ENCODE measurements around the gene GMPPA.

DNA sequence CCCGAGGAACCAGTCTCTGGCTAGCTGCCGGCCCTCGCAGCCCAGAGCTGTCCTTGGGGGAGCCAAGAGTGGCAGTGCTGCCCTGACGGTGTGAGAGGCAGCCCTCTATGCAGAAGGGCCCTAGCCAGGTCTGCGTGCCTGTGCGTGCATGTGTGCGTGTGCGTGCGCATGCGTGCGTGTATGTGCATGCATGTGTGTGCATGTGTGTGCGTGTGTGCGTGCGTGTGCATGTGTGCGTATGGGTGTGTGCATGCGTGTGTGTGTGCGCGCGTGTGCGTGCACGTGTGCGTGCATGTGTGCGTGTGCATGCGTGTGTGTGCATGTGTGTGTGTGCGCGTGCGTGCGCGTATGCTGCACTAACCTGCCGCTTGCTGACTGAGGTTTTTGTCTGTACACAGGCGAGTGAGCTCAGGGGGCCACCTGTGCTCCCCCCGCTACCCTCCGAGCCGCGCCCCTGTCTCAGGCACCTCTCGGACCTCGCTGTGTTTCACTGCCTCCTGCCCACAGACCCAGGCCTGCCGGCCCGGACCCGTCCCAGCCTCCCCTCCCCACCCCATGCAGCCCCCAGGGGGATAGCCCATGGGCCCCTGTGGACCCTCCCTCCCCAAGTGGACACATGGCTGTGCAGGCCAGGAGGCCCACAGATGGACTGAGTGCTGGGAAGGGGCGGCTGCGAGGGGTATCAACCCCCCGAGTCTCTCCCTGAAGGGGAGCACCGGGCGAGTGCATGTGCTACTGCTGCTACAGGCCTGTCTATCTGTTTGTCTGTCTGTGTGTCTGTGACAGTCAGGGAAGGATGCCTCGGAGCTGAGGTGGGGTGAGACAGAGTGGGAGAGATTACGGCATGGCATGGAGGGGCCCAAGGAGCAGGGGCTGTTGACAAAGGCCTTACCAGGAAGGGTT is 32.8 kb upstream of the GMPPA start:
- TF ChIP-seq, protein P1, sequence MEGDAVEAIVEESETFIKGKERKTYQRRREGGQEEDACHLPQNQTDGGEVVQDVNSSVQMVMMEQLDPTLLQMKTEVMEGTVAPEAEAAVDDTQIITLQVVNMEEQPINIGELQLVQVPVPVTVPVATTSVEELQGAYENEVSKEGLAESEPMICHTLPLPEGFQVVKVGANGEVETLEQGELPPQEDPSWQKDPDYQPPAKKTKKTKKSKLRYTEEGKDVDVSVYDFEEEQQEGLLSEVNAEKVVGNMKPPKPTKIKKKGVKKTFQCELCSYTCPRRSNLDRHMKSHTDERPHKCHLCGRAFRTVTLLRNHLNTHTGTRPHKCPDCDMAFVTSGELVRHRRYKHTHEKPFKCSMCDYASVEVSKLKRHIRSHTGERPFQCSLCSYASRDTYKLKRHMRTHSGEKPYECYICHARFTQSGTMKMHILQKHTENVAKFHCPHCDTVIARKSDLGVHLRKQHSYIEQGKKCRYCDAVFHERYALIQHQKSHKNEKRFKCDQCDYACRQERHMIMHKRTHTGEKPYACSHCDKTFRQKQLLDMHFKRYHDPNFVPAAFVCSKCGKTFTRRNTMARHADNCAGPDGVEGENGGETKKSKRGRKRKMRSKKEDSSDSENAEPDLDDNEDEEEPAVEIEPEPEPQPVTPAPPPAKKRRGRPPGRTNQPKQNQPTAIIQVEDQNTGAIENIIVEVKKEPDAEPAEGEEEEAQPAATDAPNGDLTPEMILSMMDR (IDR thresholded peaks at IDR 0.05) = no peak
- no peak for TF ChIP-seq EP300 (IDR thresholded peaks at IDR 0.05)
- no peak for TF ChIP-seq POLR2A (IDR thresholded peaks at IDR 0.05)
